ENCODE results near the gene NFXL1.

Gene NFXL1

DNA sequence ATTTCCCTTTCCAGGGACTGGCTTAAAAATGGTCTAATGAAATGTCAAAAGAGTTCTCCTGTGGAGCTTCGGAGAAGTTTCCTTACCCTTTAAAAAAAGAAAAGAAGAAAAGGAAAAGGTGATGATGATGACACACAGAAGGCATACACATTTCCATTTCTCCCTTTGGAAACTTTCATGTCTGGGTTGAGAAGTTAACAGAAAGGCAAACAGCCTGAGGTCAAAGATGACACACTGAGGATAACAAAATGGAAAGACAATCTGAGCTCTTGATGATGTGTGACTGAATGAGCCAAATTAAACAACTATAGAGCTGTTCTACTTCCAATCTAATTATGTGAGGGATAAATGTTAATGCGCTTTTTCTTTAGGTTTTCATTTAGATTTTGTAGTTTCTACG lies 32.2 kb downstream of the NFXL1 start:
- DNase-seq = no peak

DNA sequence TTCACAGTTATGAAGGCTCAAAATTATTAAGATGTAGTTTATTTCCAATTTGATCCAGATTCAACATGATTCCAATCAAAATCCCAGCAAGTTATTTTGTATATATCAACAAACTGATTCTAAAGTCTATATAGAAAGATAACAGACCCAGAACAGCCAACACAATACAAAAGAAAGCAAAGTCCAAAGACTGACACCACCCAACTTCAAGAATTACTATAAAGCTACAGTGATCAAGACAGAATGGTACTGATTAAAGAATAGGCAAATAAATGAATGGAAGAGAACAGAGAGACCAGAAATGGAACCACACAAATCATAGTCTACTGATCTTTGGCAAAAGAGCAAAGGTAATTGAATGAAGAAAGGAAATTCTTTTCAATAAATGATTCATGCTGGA lies 34.9 kb downstream of the NFXL1 start:
- DNase-seq = no peak

DNA sequence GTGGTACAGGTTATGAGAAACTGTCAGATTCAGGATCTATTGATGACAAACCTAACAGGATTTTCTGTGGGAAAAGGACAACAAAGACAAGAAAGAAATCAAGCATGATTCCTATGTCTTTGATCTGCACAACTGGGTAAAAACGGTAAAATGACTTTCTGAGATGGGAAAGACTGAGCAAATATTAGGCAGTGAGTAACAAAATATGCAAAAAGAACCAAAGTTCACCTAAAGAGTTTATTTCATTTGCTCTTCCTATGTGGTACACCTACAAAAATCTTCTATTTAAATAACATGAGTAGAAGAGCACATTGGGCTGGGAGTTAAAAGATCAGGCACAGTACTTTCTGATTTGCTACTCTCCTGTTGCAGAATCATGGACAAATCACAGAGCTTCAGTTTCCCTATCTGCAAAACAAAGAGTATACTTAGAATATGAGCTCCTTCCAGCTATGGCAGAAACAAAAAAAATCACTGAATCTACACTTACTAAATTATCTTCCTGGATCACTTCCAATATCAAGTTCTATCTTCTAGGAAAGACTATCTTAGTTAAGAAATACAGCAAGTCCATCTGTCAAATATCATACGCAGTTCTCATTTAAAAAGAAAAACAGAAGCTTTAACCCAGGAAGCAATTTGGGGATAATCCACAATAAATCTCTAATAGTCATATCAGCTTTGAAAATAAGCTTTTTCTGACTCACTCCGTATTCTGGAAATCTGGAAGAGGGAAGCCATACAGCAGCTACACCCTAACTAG lies 37.4 kb downstream of the NFXL1 start:
- DNase-seq = no peak

DNA sequence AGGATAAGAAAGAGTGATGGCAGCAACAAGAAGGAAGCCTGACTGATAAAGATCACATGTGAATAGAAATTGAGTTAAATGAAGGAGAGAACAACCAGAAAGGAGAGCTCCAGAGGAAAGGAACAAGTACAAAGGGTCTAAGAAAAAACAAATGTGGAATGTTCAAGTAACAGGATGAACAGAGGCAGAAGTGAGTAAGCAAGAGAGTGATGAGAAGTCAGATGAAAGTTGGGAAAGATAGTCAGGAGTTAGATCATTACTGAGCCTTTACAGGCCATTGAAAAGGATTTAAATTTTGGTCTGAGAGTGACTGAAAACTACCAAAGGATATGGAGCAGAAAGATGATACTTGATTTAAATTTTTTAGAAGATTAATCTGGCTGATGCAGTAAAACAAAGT lies 38.1 kb downstream of the NFXL1 start:
- DNase-seq = no peak

DNA sequence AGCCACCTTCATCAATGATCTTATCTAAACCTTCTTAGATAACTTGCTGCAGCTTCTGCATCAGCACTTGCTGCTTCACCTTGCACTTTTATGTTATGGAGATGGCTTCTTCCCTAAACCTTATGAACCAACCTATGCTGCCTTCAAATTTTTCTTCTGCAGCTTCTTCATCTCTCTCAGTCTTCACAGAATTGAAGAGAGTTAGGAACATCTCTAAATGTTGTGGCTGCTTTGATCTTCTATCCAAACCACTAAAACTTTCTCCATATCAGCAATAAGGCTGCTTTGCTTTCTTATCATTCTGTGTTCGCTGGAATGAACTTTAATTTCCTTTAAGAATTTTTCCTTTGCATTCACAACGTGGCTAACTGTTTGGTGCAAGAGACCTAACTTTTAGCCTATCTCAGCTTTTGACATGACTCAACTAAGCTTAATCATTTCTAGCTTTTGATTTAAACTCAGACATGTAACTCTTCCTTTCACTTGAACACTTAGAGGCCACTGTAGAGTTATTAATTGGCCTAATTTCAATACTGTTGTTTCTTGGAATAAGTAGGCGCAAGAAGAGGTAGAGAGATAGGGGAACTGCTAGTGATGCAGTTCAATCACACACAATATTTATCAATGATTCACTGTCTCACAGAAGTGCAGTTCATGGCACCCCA lies 40.4 kb downstream of the NFXL1 start:
- DNase-seq = no peak

DNA sequence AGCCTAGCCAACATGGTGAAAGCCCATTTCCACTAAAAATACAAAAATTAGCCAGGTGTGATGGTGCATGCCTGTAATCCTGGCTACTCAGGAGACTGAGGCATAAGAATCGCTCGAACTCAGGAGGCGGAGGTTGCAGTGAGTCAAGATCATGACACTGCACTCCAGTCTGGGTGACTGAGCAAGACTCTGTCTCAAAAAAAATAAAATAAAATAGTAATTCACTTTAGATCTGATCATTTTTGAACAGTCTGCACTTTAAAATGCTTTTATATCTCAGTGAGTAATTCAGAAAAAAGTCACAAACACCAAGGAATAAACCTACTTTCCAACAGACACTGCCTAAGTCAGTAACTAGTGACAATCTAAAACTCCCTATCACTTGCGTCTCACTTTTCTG lies 50.9 kb downstream of the NFXL1 start:
- no peak for DNase-seq

DNA sequence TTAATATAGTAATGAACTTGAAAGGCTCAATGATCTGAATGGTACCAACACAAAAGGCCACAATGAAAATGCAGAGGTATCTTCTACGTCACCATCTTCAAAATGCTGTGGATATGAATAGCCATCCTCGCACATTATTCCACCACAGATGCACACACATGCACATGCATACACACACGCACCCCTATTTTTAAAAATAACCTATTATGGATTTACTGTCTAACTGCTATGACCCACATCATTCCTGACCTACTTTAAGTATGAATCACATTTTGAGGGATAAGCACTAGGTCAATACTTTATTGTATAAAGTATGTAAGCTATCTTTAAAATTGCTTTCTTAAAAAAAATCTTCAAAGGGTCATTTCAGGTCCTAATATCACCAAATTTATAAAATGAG lies 52.1 kb downstream of the NFXL1 start:
- no peak for DNase-seq

DNA sequence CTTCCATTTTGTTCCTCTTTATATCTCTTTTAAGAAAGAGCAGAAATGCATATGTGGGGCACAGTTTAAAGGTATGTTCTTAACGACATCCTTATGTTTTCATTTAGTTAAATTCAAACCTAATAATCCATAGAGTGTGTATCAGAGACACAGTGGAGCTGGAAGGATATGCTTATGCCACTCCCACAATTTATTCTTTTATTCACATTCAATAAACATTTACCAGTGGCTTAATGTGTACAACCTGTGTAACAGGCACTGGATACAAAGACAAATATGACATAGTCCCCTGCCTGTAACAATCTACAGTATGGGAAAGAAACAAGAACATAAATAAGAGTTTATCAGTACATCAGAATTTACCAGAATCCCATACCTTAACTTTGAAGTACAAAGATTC lies 54.1 kb downstream of the NFXL1 start:
- DNase-seq = no peak

DNA sequence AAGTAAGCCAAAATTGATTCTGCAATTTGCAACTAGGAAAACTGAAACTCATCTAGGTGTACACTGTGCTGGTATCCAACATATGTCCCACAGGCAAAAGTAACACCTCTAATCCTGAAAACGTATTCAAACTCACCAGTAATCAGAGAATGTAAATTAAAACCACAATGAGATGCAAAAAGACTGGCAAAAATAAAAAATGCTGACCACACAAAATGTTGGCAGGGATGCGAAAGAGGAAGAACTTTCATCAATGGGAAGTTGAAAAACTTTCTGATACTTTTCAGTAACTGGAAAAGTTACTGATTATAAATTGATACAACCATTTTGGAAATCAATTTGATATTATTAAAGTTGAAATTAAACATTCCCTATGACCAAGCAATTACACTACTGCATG lies 56.4 kb downstream of the NFXL1 start:
- DNase-seq = no peak

DNA sequence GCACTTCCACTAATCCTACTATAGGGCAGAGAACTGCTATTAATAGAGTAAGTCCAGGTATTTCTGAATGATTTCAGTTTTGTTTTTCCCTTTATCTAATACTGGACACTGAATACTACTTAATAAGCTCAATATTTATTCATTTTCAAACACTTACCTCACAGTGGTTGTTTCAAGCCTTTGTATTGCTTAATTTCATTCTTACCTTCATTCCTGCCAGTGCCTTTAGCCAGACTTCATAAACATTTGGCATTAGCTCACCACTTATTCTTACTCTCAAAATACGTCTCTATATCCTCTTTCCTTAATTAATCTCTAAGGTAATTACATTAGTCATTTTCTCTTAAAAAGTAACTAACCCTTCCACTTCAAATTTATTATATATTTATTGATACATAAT lies 57.7 kb downstream of the NFXL1 start:
- no peak for DNase-seq

DNA sequence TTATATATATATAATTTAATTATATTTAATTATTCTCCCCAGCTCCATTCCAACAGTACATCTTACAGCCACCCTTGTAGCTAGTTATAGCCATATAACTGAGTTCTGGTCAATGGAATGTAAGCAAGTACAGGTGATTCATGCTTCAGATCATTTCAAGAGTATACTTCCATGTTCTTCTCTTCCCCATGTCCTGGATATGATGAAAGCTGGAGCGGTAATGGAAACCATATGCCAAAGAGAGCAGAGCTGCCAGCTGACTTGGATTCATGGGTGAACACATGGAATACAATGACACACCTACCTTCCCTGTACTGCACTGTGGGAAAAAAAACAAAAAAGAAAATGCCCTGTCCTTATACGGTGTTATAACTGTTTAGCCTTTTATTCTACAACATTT lies 59.0 kb downstream of the NFXL1 start:
- no peak for DNase-seq

DNA sequence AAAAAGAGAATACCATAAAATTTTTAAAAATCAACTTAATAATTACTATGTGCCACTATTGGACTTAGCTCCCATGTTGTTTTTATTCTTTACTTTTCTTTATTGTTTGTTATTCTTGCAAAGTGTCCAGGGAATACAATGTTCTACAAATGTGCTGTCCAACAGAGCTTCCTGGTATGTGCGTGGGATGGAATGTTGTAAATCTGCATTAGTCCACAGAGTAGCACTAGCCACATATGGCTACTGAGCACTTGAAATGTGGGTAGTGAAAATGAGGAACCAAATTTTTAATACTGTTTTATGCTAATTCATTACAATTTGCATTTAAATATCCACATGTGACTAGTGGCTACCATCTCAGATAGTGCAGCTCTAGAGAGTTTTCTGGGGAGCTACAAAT lies 62.2 kb downstream of the NFXL1 start:
- DNase-seq = no peak

DNA sequence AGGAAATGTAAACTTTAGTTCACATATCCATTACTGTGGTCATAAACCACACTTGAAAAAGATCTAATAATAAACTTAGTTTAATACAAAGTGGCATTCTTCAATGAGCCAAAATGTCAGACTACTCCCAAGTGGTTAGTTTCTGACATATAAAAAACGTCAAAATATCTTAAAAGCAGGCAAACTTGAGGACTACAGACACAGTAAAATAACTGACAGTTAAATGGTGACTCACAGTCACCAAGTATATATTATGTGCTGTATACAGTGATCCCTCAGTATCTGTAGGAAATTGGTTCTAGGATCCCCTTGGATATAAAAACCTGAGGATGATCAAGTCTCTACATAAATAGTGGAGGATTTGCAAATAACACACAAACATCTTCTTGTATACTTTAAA lies 64.9 kb downstream of the NFXL1 start:
- no peak for DNase-seq

DNA sequence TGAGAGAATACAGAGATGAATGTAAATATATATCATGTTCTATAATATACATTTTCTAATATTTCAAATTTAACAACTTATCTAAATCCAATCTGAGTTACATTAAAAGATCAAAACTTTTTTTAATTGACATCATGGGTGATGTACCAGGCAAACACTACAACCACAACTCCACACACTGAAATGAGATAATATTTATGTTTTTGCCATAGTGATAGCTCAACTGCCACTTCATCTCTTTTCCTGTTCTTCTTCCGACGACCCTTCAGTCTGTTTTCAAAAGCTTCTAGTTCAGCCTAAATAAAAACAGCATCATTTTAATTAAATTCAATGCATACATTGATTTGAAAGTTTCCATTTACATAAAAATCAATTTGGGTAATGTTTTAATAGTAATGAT lies 66.3 kb downstream of the NFXL1 start:
- no peak for DNase-seq

DNA sequence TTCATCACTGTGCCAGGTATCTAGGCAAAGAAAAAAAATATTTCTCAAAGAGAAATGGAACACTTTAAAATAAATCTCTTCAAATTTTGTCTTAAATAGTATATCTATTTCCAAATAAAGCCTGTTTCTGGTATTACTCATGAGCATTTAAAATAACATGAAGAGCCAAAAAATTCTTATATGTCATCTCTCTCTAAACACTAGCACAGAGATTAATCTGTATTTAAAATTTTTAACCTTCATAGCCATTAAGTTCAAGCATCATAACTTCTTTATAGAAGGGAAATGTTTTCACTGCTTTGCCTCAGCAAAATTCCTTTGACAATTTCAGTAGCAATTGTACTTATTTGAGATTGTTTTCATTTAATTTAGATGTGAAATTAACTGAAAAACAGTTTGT lies 71.4 kb downstream of the NFXL1 start:
- DNase-seq = no peak

DNA sequence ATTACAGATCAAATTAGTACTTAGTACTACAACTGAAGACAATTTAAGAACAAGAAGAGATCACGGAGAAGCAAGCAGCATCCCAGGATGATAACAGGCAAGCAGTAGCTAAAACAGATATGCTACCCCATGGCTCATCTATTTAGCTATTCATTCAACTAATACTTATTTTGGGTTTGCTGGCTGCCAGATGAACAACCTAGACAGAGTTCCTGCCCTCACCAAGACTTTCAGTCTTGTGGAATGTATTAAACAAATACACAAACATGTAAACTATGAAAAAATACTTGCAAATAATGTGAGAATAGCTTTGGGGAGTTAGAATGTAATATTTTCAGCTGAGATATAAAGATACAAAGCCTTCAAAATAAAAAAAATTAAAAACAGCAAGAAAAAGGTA lies 74.1 kb downstream of the NFXL1 start:
- no peak for DNase-seq

DNA sequence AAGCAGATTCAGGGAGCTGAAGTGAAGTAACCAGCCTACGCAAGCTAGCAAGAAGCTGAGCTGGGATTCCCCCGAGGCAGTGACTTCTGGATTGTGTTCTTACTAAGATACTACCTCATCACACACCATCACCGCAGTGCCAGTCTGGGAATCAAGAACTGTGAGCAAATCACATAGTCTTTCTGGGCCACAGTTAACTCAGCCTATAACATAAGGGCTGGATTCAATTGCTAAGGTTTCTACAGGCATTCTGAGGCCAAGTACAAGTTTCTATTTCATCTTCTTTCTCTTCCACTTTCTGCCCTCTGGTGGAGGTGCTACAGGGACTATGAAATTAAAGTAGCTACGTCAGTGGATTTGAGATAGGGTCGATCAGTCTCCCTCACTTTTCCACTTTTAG lies 75.1 kb downstream of the NFXL1 start:
- DNase-seq = no peak

DNA sequence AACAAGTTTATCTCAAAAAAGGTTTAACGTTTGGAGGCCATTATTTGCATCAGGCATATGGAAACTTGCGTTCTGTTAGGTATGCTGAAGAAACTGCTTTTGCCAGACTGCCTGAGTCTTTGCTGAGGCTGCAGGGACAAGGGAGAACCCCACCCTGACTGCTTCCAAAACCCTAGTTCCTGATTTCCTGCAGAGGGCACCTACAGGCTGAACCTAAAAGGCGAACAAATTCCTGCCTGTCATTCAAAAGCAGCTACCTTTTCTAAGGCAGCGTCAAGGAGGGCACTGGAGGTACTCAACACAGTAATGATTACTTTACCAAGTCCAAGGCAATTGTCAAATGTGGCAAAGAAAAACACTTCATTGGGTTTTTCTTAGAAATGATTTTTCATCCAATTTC lies 75.9 kb downstream of the NFXL1 start:
- no peak for DNase-seq

DNA sequence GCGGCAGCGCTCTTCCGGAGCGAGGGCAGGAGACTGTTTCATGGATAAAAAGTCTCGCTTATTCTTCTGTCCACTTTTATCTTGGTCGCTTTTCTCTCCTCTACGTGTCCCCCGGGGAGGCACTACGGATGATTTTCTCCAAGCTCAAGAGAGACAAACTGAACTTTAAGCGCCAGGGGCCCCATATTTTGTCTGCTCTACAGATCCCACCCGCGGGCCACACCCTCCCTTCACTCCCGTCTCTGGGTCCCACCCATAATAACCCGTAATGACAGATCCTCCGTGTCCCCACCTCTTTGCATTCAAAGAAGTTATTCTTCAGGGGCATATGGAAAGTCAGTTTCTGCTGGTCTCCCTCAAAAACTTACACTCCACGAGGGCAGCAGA lies 76.5 kb downstream of the NFXL1 start, which contains the start of gene CORIN:
Gene CORIN (minus strand): TSS at position 160 of the 387 bp plus-strand sequence. CDS start 118 bp downstream, at position 42.
- no peak for DNase-seq

DNA sequence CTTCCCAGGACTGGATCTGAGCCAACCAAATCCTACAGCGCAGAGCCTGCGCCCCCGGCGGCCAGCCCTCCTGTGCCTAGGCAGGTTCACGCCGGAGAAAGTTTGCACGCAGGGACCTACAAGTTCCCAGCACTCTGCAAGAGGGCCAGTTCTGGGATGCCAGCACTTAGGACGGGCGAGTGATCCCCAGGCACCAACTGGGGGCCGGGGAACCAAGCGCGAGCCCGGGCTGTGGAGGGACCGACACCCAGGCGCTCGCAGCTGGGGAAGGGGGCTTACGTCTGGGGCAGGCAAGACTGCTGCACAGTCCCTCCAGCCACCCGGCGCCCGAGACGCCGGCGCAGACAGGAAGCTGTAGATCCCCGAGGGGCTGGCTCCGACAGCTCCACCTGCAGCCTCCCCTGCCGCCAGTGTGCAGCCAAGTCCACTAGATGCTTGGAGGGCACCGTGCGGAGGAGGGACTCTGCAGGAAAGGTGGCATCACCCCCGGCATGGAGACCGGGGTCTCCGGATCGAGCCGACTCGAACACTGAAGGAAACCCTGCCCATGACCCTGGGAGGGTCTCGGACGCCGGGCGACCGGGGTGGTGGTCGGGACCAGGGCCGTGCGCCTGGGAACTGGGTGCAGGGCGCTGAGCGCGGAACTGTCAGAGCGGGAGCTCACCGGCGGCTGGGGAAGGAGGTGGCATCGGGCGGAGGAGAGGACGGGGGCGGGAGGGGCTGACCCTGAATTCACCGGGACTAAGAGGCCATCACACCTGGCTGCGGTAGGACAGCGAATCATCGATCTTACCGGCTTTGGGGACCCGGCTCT lies 77.1 kb downstream of the NFXL1 start:
- peak; percentile 39 for DNase-seq

DNA sequence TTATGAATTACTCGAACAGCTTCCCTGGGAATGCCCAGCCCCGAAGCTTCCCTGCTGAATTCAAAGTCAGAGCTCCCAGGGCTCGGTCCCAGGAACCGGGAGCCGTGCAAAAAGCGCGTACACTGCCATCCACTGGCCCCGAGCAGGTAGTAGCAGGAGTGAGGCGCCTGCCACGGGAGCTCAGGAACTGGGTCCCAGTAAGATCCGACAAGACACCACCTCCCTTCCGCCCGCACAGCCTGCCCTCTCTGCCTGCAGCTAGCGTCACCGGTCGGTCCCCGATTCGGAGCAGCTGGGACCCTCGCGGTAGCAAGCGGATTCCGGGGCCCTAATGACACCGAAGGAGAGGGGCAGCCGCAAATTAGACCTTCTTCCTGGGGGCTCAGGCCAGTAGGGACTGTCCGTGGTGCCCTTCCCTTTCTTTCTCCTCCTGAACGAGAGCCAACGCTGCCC lies 77.7 kb downstream of the NFXL1 start:
- peak; percentile 44 for DNase-seq

DNA sequence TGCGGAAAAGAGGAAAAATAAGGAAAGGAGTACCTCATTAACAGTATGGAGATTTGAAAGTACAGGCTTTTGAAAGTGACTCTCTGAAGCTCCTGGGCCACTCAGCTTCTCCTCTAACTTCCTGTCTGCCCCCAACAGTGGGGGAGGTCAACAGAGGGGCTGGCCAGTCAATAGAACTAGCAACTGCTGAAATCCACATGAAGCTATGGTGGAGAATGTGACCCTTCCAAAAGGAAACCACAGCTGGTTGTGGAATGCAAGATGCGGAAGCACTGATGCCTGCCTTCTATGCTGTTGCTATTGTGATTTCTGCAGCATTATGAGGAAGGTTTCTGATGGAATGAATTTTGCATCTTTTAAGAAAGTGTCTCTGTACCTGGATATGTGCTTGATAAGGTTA lies 78.9 kb downstream of the NFXL1 start:
- DNase-seq = no peak

DNA sequence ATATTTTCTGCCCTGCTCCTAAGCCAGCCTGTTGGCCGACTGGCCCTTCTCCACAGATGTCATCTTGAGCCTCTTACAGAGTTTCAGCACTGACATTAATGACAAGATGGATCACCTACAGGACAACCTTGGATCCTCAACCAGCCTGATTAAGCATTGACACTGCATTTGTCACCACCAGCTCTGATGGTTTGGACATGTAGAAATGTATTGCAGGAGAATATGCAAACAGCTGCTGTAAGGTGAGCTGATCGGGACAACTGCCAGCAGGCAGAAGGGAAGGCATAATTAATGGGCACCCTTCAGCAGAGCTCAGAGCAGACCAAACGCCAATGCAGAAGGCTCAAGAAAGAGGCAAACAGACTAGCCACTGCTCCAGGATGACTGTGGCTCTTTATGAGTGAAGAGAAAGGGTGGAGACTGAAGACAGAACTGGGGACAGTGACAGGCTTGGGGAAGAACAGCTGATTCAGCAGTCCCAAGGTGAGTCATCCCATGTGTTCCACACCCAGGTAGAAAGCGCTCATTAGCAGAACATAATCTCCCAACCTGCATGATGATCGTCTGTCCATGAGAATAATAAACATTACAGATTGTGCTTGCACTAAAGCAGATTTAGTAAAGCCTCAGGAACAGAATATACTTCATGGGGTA lies 83.2 kb downstream of the NFXL1 start:
- no peak for DNase-seq
